Measurements from ENCODE around the gene HMGCS2.

Gene HMGCS2

DNA sequence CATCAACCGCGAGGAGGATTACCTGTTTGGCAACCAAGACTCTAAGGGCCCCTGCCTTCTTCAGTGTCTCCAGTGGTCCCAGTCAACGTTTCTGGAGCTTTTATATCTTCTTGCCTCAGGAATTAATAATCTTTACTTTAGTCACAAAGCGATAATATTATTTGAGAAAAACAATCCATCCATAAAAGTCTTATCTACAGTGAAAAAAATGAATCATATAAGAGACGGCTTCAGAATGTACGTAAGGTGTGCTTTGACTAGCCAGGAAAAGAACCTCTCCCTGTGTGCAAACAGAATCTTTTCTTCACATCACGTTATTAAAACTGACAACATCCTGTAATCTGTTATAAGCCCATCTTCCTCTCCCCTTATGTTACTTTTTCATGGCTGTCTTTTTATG, 42.7 kb upstream of the HMGCS2 start, which contains the start of gene REG4:
Gene REG4, minus strand, starts transcription at position 74 of the 400 bp plus-strand sequence. CDS start 2,691 bp downstream, outside the sequence.
- DNase-seq (ENCODE audit: low read depth) = no peak
- TF ChIP-seq, protein P1, sequence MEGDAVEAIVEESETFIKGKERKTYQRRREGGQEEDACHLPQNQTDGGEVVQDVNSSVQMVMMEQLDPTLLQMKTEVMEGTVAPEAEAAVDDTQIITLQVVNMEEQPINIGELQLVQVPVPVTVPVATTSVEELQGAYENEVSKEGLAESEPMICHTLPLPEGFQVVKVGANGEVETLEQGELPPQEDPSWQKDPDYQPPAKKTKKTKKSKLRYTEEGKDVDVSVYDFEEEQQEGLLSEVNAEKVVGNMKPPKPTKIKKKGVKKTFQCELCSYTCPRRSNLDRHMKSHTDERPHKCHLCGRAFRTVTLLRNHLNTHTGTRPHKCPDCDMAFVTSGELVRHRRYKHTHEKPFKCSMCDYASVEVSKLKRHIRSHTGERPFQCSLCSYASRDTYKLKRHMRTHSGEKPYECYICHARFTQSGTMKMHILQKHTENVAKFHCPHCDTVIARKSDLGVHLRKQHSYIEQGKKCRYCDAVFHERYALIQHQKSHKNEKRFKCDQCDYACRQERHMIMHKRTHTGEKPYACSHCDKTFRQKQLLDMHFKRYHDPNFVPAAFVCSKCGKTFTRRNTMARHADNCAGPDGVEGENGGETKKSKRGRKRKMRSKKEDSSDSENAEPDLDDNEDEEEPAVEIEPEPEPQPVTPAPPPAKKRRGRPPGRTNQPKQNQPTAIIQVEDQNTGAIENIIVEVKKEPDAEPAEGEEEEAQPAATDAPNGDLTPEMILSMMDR (conservative IDR thresholded peaks at IDR 0.05; ENCODE audit: control insufficient read depth, insufficient read depth, low read depth, low read length) = no peak
- H3K4me3 ChIP-seq (ENCODE audit: control insufficient read depth, low read depth, low read length) = no peak within 1 kb of the TSS

GRCh38 chr1:119808972-119809550, 40.4 kb upstream of the HMGCS2 start:
- TF ChIP-seq, protein P1 (conservative IDR thresholded peaks at IDR 0.05; ENCODE audit: control insufficient read depth, insufficient read depth, low read depth, low read length) = peak; percentile 92
- no peak overlapping the region for H3K4me3 ChIP-seq (ENCODE audit: control insufficient read depth, low read depth, low read length)
- peak; percentile 68 for DNase-seq (ENCODE audit: low read depth)

DNA sequence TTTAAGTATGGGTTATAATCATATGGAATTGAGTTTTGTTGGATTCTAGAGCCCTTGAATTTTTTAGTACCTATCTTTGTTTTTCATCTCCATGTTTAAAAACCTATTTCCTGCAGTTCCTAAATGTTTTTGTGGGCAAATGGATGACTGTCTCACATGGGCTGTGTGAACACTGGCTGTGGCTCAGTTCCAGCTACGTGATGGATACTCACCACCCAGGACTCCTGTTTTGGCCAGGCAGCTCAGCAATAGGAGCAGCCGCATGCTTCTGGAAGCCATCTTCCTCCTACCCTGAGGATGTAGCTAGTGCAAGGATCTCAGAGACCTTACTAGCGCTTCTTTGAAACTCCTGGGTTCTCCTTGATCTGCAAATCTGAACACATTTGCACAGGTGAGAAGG, 39.8 kb upstream of the HMGCS2 start:
- H3K4me3 ChIP-seq (ENCODE audit: control insufficient read depth, low read depth, low read length) = no peak overlapping the region
- DNase-seq (ENCODE audit: low read depth) = peak; percentile 50
- TF ChIP-seq, protein P1 (conservative IDR thresholded peaks at IDR 0.05; ENCODE audit: control insufficient read depth, insufficient read depth, low read depth, low read length) = no peak

DNA sequence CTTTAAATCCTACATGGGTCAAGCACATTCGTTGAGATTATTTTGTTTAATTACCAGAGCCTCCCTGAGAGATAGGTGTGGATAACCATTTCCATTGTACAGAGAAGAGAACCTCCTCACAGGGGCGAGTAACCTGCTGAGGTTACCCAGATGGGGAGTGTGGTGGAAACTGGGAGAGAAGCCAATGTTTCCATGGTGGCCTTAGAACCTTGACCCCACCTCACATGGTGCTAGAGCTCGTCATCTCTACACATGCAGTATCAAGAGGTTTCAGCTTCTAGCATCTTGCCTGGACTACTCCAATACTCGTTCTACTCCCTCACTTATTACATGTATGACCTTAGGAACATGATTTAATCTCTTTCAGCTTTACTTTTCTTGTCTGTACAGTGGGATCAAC, 37.8 kb upstream of the HMGCS2 start:
- TF ChIP-seq, protein P1 (conservative IDR thresholded peaks at IDR 0.05; ENCODE audit: control insufficient read depth, insufficient read depth, low read depth, low read length) = no peak
- no peak overlapping the region for H3K4me3 ChIP-seq (ENCODE audit: control insufficient read depth, low read depth, low read length)
- no peak for DNase-seq (ENCODE audit: low read depth)

DNA sequence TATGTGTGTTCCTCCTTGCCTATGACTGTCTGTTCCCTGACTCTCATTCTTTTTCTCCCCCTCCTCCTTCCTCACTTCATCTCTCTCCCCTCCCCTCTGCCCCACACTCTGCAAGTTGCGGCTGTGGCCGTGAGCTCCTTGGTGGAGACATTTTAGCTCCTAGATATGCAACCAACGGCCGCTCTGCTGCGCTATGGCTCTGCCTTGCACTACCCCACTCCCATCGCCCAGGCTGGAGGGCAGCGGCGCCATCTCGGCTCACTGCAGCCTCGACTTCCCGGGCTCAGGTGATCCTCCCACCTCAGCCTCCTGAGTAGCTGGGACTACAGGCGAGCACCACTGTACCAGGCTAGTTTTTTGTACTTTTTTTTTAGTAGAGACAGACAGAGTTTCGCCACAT, 37.0 kb upstream of the HMGCS2 start:
- TF ChIP-seq, protein P1 (conservative IDR thresholded peaks at IDR 0.05; ENCODE audit: control insufficient read depth, insufficient read depth, low read depth, low read length) = no peak
- H3K4me3 ChIP-seq (ENCODE audit: control insufficient read depth, low read depth, low read length) = no peak overlapping the region
- DNase-seq (ENCODE audit: low read depth) = no peak

DNA sequence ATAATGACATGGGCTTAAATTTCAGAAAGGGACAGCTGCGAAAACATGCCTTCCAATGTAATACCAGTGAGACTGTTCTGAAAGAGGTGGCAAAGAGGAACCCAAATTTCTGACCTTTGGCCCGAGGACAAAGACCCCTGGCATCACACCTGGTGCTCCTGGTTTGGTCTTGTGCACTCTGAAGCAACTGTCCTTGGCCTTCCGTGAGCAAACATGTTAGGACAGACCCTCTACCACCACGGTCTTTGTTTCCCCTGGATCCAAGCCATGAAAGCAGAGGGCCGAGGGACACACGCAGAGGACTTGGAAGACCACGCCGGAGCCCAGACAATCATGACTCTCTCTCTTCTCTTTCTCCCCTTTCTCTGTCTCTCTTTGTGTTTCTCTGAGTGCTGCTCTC, 36.5 kb upstream of the HMGCS2 start:
- H3K4me3 ChIP-seq (ENCODE audit: control insufficient read depth, low read depth, low read length) = no peak overlapping the region
- TF ChIP-seq, protein P1 (conservative IDR thresholded peaks at IDR 0.05; ENCODE audit: control insufficient read depth, insufficient read depth, low read depth, low read length) = no peak
- no peak for DNase-seq (ENCODE audit: low read depth)
